Measurements from ENCODE around the gene AGO3.

Gene AGO3

GRCh38 chr1:35924838-35925237 lies 6.1 kb upstream of the AGO3 start:
- no peak overlapping the region for H3K4me3 ChIP-seq (ENCODE audit: low read depth, low read length)
- peak; percentile 16 for DNase-seq (ENCODE audit: low read depth)
- no peak for TF ChIP-seq CTCF (IDR thresholded peaks at IDR 0.05; ENCODE audit: insufficient read depth, low read depth, low read length, missing control alignments)

- no peak overlapping the region for H3K4me3 ChIP-seq (ENCODE audit: low read depth, low read length)
- no peak for TF ChIP-seq CTCF (IDR thresholded peaks at IDR 0.05; ENCODE audit: insufficient read depth, low read depth, low read length, missing control alignments)
- DNase-seq (ENCODE audit: low read depth): no peak
Observed at GRCh38 chr1:35925741-35926140, 5.2 kb upstream of the AGO3 start.

GRCh38 chr1:35927472-35927871 lies 3.4 kb upstream of the AGO3 start:
- no peak for DNase-seq (ENCODE audit: low read depth)
- no peak overlapping the region for H3K4me3 ChIP-seq (ENCODE audit: low read depth, low read length)
- no peak for TF ChIP-seq CTCF (IDR thresholded peaks at IDR 0.05; ENCODE audit: insufficient read depth, low read depth, low read length, missing control alignments)

- no peak for TF ChIP-seq CTCF (IDR thresholded peaks at IDR 0.05; ENCODE audit: insufficient read depth, low read depth, low read length, missing control alignments)
Observed at GRCh38 chr1:35929730-35930592, 944 bp upstream of the AGO3 start.

DNA sequence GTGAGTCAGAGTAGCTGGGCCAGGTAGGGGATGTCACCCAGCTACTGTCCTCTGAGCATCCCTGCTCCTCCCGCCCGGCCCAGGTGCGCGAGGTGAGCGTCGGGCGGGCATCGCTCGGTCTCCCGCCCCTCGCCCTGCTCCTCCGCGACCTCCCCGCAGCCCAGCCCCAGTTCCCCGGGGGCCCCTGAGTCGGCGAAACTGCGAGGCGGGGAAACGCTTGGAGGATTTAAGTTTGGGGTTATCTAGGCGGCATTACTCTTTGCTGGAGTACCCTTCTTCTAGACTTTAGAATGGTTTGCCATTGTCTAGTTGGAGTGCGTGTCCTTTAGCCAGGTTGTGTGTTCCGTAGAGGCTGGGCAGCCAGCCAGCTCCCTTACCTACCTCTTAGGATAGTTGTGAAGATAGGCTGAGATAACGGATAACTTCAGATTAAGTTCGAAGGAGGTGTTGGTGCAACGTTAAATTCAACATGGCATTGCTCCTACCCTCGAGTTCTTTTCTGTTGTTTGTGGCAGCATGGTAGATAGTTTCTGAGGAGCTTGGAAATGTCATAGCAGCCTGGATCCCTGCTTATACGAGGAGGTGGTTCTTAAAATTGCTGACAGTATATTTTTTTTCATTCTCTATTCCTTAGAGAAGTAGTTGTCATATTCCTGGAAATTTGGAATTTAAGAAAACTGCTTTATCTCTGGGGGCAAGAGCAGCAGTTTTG lies 697 bp downstream of the AGO3 start:
- peak overlapping the region; percentile 66 for H3K4me3 ChIP-seq (ENCODE audit: low read depth, low read length)

More at GRCh38 chr1:35929730-35930592, 944 bp upstream of the AGO3 start:
- DNase-seq (ENCODE audit: low read depth): peak; percentile 46
- peak overlapping the region; percentile 66 for H3K4me3 ChIP-seq (ENCODE audit: low read depth, low read length)

GRCh38 chr1:35932158-35932636 lies 1.3 kb downstream of the AGO3 start:
- H3K4me3 ChIP-seq (ENCODE audit: low read depth, low read length): peak overlapping the region; percentile 66
- no peak for DNase-seq (ENCODE audit: low read depth)
- TF ChIP-seq CTCF (IDR thresholded peaks at IDR 0.05; ENCODE audit: insufficient read depth, low read depth, low read length, missing control alignments): no peak

More for the DNA sequence above, 697 bp downstream of the AGO3 start:
- DNase-seq (ENCODE audit: low read depth): no peak
- TF ChIP-seq CTCF (IDR thresholded peaks at IDR 0.05; ENCODE audit: insufficient read depth, low read depth, low read length, missing control alignments): no peak
